K562 (cell line): Measurements from ENCODE around the gene ZFAND6. TPM values are rescaled to one million over a fixed set of nuclear protein-coding genes. Genes with fewer than 3 reads are reported as not detected.
A peak's percentile ranks its signal among the peaks of the same experiment; 100 is the strongest.

Experiments
- ATAC-seq: fragments of 200-7000 bp; cut with Tn5 transposase; 3 replicates; pipeline ENCODE4 v1.9.1; 2020; ENCODE audit warnings: moderate library complexity
- BruUV-seq: library from RNA; stranded (reverse); fragments of 400-500 nt; replicated peaks from 2 replicates; lab custom pipeline; 2021; lab: Mats Ljungman, UMichigan
- CTCF ChIA-PET: fragments of 300-600 bp; formaldehyde crosslinking; extraction: SDS; loops from one replicate; lab custom pipeline; 2021; ENCODE audit warnings: low intra/inter-chr PET ratio; lab: Yijun Ruan, JAX
- POLR2A ChIA-PET: fragments of 300-600, 350-650 bp; sonication (Branson Sonifier 250); formaldehyde crosslinking; extraction: SDS; loops from one replicate; lab custom pipeline; 2021; ENCODE audit warnings: antibody characterized with exemption, inconsistent platforms; lab: Yijun Ruan, JAX
- DNase-seq, 4 experiments: peaks; one replicate each; pipeline versions ENCODE4 v3.0.0 to v3.0.0-alpha.2; 2011 to 2018; ENCODE audit warnings: low spot score in 3 of 4, mixed read lengths in 3 of 4; ENCODE audit errors: extremely low read depth in 1 of 4
- FAIRE-seq: peaks from 2 replicates; lab custom pipeline; 2011; peaks lifted over from hg19 to GRCh38; lab: Jason Lieb, UNC
- H2AFZ ChIP-seq: 2 replicates; pipeline ENCODE4 v1.6.0; 2011; ENCODE audit warnings: low read depth, low read length, control low read depth, inconsistent platforms
- H3K27ac ChIP-seq: fragments of 200-600 bp; 3 replicates; pipeline ENCODE4 v1.8.0; 2011; ENCODE audit warnings: low read depth, mild to moderate bottlenecking, control low read depth, inconsistent platforms, low read length, moderate library complexity, mixed read lengths; ENCODE audit errors: extremely low read depth
- H3K27me3 ChIP-seq, 2 experiments: fragments of 300-600 bp in 1 of 2; 2 replicates in 1 of 2; 3 replicates in 1 of 2; pipeline versions ENCODE4 v1.6.0 to v1.8.0; 2011; ENCODE audit warnings: inconsistent platforms in 2 of 2, low read length in 2 of 2, mild to moderate bottlenecking in 1 of 2, mixed read lengths in 1 of 2, moderate library complexity in 1 of 2; ENCODE audit not compliant: control insufficient read depth in 2 of 2, insufficient read depth in 2 of 2
- H3K36me3 ChIP-seq: fragments of 300-600 bp; 3 replicates; pipeline ENCODE4 v1.8.0; 2011; ENCODE audit warnings: mild to moderate bottlenecking, low read length, inconsistent platforms; ENCODE audit not compliant: control insufficient read depth, insufficient read depth
- H3K4me1 ChIP-seq, 2 experiments: fragments of 200-600 bp in 1 of 2; replicated peaks in 1 of 2; 2 replicates in 1 of 2; 3 replicates in 1 of 2; pipeline versions ENCODE4 v1.5.1 to v1.8.0; 2011; ENCODE audit warnings: inconsistent platforms in 2 of 2, low read length in 2 of 2, mild to moderate bottlenecking in 1 of 2, mixed read lengths in 1 of 2, moderate library complexity in 1 of 2; ENCODE audit not compliant: control insufficient read depth in 2 of 2, insufficient read depth in 2 of 2
- H3K4me2 ChIP-seq: 2 replicates; pipeline ENCODE4 v1.6.1; 2011; ENCODE audit warnings: low read length, control low read depth, inconsistent platforms, mixed read lengths; ENCODE audit not compliant: insufficient read depth
- H3K4me3 ChIP-seq: fragments of 200-600 bp; sonication (generic), shearing (Covaris generic); 2 replicates; pipeline ENCODE4 v1.5.1; 2016; ENCODE audit warnings: control low read depth, inconsistent platforms
- H3K79me2 ChIP-seq: fragments of 200-600 bp; 3 replicates; pipeline ENCODE4 v1.8.0; 2011; ENCODE audit warnings: low read length, inconsistent platforms; ENCODE audit not compliant: control insufficient read depth, insufficient read depth
- H3K9ac ChIP-seq, 2 experiments: 2 replicates each; pipeline versions ENCODE4 v1.6.0 to v1.6.1; 2011; ENCODE audit warnings: low read depth in 2 of 2, low read length in 2 of 2, control low read depth in 1 of 2, inconsistent platforms in 1 of 2, mild to moderate bottlenecking in 1 of 2, mixed read lengths in 1 of 2; ENCODE audit not compliant: insufficient read depth in 1 of 2
- H3K9me1 ChIP-seq: one replicate; pipeline ENCODE4 v1.6.0; 2011; ENCODE audit warnings: inconsistent platforms, mild to moderate bottlenecking, low read length, moderate library complexity; ENCODE audit not compliant: control insufficient read depth, insufficient read depth
- H3K9me3 ChIP-seq: replicated peaks from 2 replicates; pipeline ENCODE4 v1.5.1; 2011; ENCODE audit warnings: low read depth, low read length, inconsistent platforms; ENCODE audit not compliant: control insufficient read depth, insufficient read depth
- H4K20me1 ChIP-seq: replicated peaks from 2 replicates; pipeline ENCODE4 v1.6.1; 2011; ENCODE audit warnings: low read length, inconsistent platforms, mixed read lengths; ENCODE audit not compliant: control insufficient read depth, insufficient read depth
- ADNP ChIP-seq: fragments of 200-800 bp; sonication (Bioruptor generic); IDR thresholded peaks from 2 replicates; pipeline ENCODE4 v1.6.1; 2016; ENCODE audit warnings: missing genetic modification characterization, missing compliant biosample characterization
- BACH1 ChIP-seq: fragments of 200-800 bp; sonication (Bioruptor generic); IDR thresholded peaks from 2 replicates; pipeline ENCODE4 v1.6.1; 2016; ENCODE audit warnings: missing genetic modification characterization, missing compliant biosample characterization
- BHLHE40 ChIP-seq: IDR thresholded peaks from 2 replicates; pipeline ENCODE4 v1.6.1; 2011; ENCODE audit warnings: low read length, improper control_type of control experiment
- HDGF ChIP-seq: fragments of 450-650 bp; IDR thresholded peaks from 2 replicates; pipeline ENCODE4 v1.6.1; 2016
- NR1H2 ChIP-seq: sonication (generic); formaldehyde crosslinking; IDR thresholded peaks from 2 replicates; pipeline ENCODE4 v1.4.0; 2020; ENCODE audit warnings: mild to moderate bottlenecking, missing genetic modification reagents
- PCBP2 ChIP-seq: fragments of 200-400 bp; formaldehyde crosslinking; IDR thresholded peaks from 2 replicates; pipeline ENCODE4 v1.6.1; 2018; ENCODE audit warnings: low read length, low read depth, mild to moderate bottlenecking, moderate library complexity; ENCODE audit not compliant: poor library complexity, severe bottlenecking
- RUNX1 ChIP-seq: sonication (generic); IDR thresholded peaks from 2 replicates; pipeline ENCODE4 v1.6.1; 2016; ENCODE audit warnings: antibody characterized with exemption, low read depth
- SIN3A ChIP-seq, 2 experiments: fragments of 150-350 bp in 1 of 2; IDR thresholded peaks; 2 replicates each; pipeline ENCODE4 v1.6.1; 2011 to 2016; ENCODE audit warnings: borderline replicate concordance in 2 of 2, low read depth in 2 of 2, low read length in 2 of 2, mild to moderate bottlenecking in 2 of 2, moderate library complexity in 2 of 2; ENCODE audit not compliant: control insufficient read depth in 1 of 2
- WGBS: fragments of 100-300 bp; shearing (Covaris generic); methylation state at CpG from one replicate; pipeline ENCODE4 v1.1.6; 2016; ENCODE audit warnings: low coverage, mixed read lengths; ENCODE audit not compliant: insufficient coverage; ENCODE audit errors: missing lambda C conversion rate; 5-methylcytosine and 5-hydroxymethylcytosine counted together
- in situ Hi-C: fragments of 300-500 bp; cut with MboI; formaldehyde crosslinking; loops from 4 replicates; pipeline ENCODE4 v1.15.0; 2018; ENCODE audit warnings: inconsistent platforms, mixed read lengths
- intact Hi-C: fragments of 100-400 bp; cut with micrococcal nuclease; formaldehyde crosslinking; loops from 2 replicates; pipeline ENCODE4 v1.14.2; 2022
- polyA plus RNA-seq, 8 experiments: library from polyadenylated mRNA; depleted of rRNA in 4 of 8; stranded (reverse) in 5 of 8; unstranded in 3 of 8; fragments of >200 nt; fragmentation: Nextera tagmentation in 2 of 8; fragmentation: Illumina TruSeq in 1 of 8; extraction: Ambion mirVana in 2 of 8; extraction: Trizol in 1 of 8; gene quantifications; 2 replicates each; pipeline versions ENCODE4 v1.2.1 to v1.2.3, GENCODE V29; 2011 to 2014; ENCODE audit warnings: inconsistent platforms in 1 of 8, missing spikeins in 1 of 8
- total RNA-seq, 7 experiments: library from RNA; depleted of rRNA in 6 of 7; stranded (reverse); fragments of >200 nt in 6 of 7; fragmentation: Illumina TruSeq in 2 of 7; extraction: Trizol in 2 of 7; gene quantifications; 2 replicates each; pipeline versions ENCODE4 v1.2.1 to v1.2.3, GENCODE V29; 2011 to 2021; ENCODE audit warnings: low replicate concordance in 1 of 7
- TF ChIP-seq, protein P1 (sequence below): IDR thresholded peaks from 2 replicates; pipeline ENCODE4 v1.6.1; 2011; ENCODE audit not compliant: insufficient read length; ENCODE audit errors: extremely low read depth
- TF ChIP-seq, protein P2 (sequence below), 2 experiments: IDR thresholded peaks in 1 of 2; conservative IDR thresholded peaks in 1 of 2; 2 replicates each; pipeline ENCODE4 v1.6.1; 2016; ENCODE audit warnings: low read depth in 2 of 2, mild to moderate bottlenecking in 1 of 2, missing compliant biosample characterization in 1 of 2, missing genetic modification characterization in 1 of 2, moderate library complexity in 1 of 2
- TF ChIP-seq, protein P3 (sequence below): fragments of 450-650 bp; formaldehyde crosslinking; IDR thresholded peaks from 2 replicates; pipeline ENCODE4 v1.4.0; 2022; ENCODE audit warnings: mild to moderate bottlenecking, moderate library complexity

Gene ZFAND6
- total and polyA plus RNA-seq, 9 of the 15 experiments (the other 6 are each of a cell fraction or from before 2014, with no cell fraction given), result 53.9 to 206 (median 88.9) TPM

DNA sequence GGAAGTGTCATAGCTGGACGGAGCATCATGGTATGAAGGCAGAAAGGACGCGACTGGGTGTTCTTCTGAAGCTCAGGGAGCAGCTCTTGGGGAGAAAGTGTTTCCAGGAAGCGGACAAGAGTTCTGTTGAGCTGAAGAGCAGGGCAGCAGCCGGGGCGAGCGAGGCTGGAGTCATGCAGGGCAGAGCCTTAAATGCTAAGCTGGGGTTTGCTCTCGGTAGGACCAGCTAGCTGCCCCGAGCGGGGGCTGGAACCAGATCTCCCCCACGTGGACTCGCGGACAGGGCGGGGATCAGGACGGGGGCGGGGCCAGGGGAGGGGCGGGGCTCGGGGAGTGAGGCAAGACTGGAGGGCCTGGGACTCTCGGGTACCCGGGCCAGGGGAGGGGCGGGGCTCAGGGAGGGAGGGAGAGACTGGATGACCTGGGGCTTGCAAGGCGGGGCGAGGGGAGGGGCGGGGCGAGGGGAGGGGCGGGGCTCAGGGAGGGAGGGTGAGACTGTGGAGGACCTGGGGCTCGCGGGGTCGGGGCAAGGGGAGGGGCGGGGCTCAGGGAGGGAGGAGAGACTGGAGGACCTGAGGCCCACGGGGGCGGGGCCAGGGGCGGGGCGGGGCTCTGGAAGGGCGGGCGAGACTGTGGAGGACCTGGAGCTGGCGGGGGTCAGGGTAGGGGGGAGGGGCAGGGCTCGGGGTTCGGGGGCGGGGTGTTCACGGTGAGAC, 92.9 kb downstream of the ZFAND6 start:
- in situ Hi-C loops, result loop anchor here (25.0 kb wide), 1 partner anchor 265 kb away; the partner anchor contains the start of gene MTHFS
- Histone ChIP-seq H3K9me3 (no peaks in the 10 kb centered on the region), H3K4me3 (peak overlapping the region; percentile 58), H3K4me2 (peak overlapping the region; percentile 90), H3K4me1 (peaks cover 32 to 47% of the 10 kb centered on the region in 2 experiments), H3K9ac (peak overlapping the region; percentile 53 to 93), H3K9me1 (no peaks in the 10 kb centered on the region), H3K36me3 (peaks cover 20% of the 10 kb centered on the region; the same call in 1 of the 3 replicates), H3K79me2 (peaks cover 33% of the 10 kb centered on the region), H3K27ac (peak overlapping the region; percentile 68; the same call in 2 of the 3 replicates), H2AFZ (peak overlapping the region; percentile 91), H3K27me3 (no peaks in the 10 kb centered on the region), H4K20me1 (no peaks in the 10 kb centered on the region)
- ATAC-seq (peak; percentile 75), DNase-seq (peak; percentile 96 to 98 (median 97)), FAIRE-seq (no peak)
- POLR2A ChIA-PET, result interaction anchor here (0.6 to 2.2 kb wide), 6 partner anchors 8 to 398 kb away, joined by 3 to 6 read pairs (median 4); no protein-coding TSS in a partner anchor
- intact Hi-C loops, result loop anchor here (10.0 kb wide), 1 partner anchor 258 kb away; the partner anchor contains the start of gene MTHFS
- under 1% methylated on average over 7 of the region's 41 CpGs for WGBS
- BruUV-seq, result no TSS peak
- CTCF ChIA-PET, result no interaction called here
- TF ChIP-seq BACH1 (tag) (no peak), PCBP2 (no peak), HDGF (no peak), BHLHE40 (no peak), RUNX1 (no peak), ADNP (tag) (no peak), NR1H2 (CRISPR knock-in tag) (no peak), SIN3A (IDR thresholded peaks at IDR 0.05; ENCODE audit: borderline replicate concordance in 2 of 2, control insufficient read depth in 1 of 2, low read depth in 2 of 2, low read length in 2 of 2) (peak in 1 of 2 experiments; percentile 20; a peak in 1 of 4 replicates)
- TF ChIP-seq, protein P1, sequence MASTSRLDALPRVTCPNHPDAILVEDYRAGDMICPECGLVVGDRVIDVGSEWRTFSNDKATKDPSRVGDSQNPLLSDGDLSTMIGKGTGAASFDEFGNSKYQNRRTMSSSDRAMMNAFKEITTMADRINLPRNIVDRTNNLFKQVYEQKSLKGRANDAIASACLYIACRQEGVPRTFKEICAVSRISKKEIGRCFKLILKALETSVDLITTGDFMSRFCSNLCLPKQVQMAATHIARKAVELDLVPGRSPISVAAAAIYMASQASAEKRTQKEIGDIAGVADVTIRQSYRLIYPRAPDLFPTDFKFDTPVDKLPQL, result no peak
- TF ChIP-seq, protein P2, sequence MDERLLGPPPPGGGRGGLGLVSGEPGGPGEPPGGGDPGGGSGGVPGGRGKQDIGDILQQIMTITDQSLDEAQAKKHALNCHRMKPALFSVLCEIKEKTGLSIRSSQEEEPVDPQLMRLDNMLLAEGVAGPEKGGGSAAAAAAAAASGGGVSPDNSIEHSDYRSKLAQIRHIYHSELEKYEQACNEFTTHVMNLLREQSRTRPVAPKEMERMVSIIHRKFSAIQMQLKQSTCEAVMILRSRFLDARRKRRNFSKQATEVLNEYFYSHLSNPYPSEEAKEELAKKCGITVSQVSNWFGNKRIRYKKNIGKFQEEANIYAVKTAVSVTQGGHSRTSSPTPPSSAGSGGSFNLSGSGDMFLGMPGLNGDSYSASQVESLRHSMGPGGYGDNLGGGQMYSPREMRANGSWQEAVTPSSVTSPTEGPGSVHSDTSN (CRISPR knock-in tag; IDR thresholded peaks at IDR 0.05; ENCODE audit: low read depth), result no peak
- TF ChIP-seq, protein P2 (tag; conservative IDR thresholded peaks at IDR 0.05; ENCODE audit: low read depth), result no peak
- TF ChIP-seq, protein P3, sequence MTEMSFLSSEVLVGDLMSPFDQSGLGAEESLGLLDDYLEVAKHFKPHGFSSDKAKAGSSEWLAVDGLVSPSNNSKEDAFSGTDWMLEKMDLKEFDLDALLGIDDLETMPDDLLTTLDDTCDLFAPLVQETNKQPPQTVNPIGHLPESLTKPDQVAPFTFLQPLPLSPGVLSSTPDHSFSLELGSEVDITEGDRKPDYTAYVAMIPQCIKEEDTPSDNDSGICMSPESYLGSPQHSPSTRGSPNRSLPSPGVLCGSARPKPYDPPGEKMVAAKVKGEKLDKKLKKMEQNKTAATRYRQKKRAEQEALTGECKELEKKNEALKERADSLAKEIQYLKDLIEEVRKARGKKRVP (CRISPR knock-in tag), result no peak
